Mucosa of stomach (tissue), 1 donor: ENCODE data around the gene TPRA1.

Source experiments
- H3K27me3 ChIP-seq: one replicate; pipeline ENCODE4 v1.7.0; 2013; ENCODE audit warnings: mild to moderate bottlenecking, low read length; ENCODE audit not compliant: control insufficient read depth, insufficient read depth
- H3K36me3 ChIP-seq: one replicate; pipeline ENCODE4 v1.7.0; 2013; ENCODE audit warnings: low read length; ENCODE audit not compliant: control insufficient read depth, insufficient read depth
- H3K4me1 ChIP-seq: one replicate; pipeline ENCODE4 v1.7.0; 2013; ENCODE audit warnings: mild to moderate bottlenecking, low read length; ENCODE audit not compliant: control insufficient read depth, insufficient read depth
- H3K4me3 ChIP-seq: one replicate; pipeline ENCODE4 v1.7.0; 2013; ENCODE audit warnings: low read length
- H3K9ac ChIP-seq: one replicate; pipeline ENCODE4 v1.7.0; 2013; ENCODE audit warnings: mild to moderate bottlenecking, low read length, moderate library complexity
- H3K9me3 ChIP-seq: one replicate; pipeline ENCODE4 v1.7.0; 2013; ENCODE audit warnings: mild to moderate bottlenecking, low read length, moderate library complexity; ENCODE audit not compliant: control insufficient read depth
- donor health status: Pancreatic carcinoma.

The TPRA1 gene

GRCh38 chr3:127628426-127628787 lies 37.9 kb upstream of the TPRA1 start:
- peaks cover 12% of the 10 kb centered on the region for H3K4me1 ChIP-seq
- H3K36me3 ChIP-seq, result no peaks in the 10 kb centered on the region
- peaks cover 12% of the 10 kb centered on the region for H3K27me3 ChIP-seq
- no peak overlapping the region for H3K9ac ChIP-seq
- no peaks in the 10 kb centered on the region for H3K9me3 ChIP-seq
- H3K4me3 ChIP-seq, result no peak overlapping the region

DNA sequence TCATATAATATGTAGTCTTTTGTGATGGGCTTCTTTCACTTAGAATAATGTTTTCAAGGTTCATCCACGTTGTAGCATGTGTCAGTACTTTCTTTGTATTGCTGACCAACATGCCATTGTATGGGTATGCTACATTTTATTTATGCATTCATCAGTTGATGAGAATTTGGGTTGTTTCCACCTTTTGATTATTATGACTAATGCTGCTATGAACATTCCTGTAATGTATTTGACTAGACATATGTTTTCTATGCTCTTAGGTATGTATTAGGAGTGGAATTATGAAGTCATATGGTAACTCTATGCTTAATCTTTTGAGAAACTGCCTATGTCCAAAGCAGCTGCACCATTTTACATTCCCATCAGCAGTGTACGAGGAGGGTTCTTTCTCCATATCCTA lies 35.3 kb upstream of the TPRA1 start:
- peaks cover 12% of the 10 kb centered on the region for H3K4me1 ChIP-seq
- peaks cover 12% of the 10 kb centered on the region for H3K27me3 ChIP-seq
- no peak overlapping the region for H3K9ac ChIP-seq
- no peaks in the 10 kb centered on the region for H3K9me3 ChIP-seq
- H3K36me3 ChIP-seq, result no peaks in the 10 kb centered on the region
- no peak overlapping the region for H3K4me3 ChIP-seq

- no peaks in the 10 kb centered on the region for H3K4me1 ChIP-seq
- H3K4me3 ChIP-seq, result no peak overlapping the region
Observed at GRCh38 chr3:127624063-127624462, 33.5 kb upstream of the TPRA1 start.

GRCh38 chr3:127622772-127623576 lies 32.4 kb upstream of the TPRA1 start:
- H3K9ac ChIP-seq, result no peak overlapping the region
- no peaks in the 10 kb centered on the region for H3K4me1 ChIP-seq
- no peaks in the 10 kb centered on the region for H3K9me3 ChIP-seq
- no peaks in the 10 kb centered on the region for H3K27me3 ChIP-seq
- no peaks in the 10 kb centered on the region for H3K36me3 ChIP-seq
- no peak overlapping the region for H3K4me3 ChIP-seq

More at GRCh38 chr3:127624063-127624462, 33.5 kb upstream of the TPRA1 start:
- Histone ChIP-seq H3K9me3 (no peaks in the 10 kb centered on the region), H3K27me3 (peaks cover 4% of the 10 kb centered on the region), H3K9ac (no peak overlapping the region), H3K36me3 (no peaks in the 10 kb centered on the region)

GRCh38 chr3:127622031-127622430 lies 31.5 kb upstream of the TPRA1 start:
- Histone ChIP-seq H3K4me3 (no peak overlapping the region), H3K36me3 (no peaks in the 10 kb centered on the region), H3K9ac (no peak overlapping the region), H3K9me3 (no peaks in the 10 kb centered on the region), H3K27me3 (no peaks in the 10 kb centered on the region), H3K4me1 (no peaks in the 10 kb centered on the region)

DNA sequence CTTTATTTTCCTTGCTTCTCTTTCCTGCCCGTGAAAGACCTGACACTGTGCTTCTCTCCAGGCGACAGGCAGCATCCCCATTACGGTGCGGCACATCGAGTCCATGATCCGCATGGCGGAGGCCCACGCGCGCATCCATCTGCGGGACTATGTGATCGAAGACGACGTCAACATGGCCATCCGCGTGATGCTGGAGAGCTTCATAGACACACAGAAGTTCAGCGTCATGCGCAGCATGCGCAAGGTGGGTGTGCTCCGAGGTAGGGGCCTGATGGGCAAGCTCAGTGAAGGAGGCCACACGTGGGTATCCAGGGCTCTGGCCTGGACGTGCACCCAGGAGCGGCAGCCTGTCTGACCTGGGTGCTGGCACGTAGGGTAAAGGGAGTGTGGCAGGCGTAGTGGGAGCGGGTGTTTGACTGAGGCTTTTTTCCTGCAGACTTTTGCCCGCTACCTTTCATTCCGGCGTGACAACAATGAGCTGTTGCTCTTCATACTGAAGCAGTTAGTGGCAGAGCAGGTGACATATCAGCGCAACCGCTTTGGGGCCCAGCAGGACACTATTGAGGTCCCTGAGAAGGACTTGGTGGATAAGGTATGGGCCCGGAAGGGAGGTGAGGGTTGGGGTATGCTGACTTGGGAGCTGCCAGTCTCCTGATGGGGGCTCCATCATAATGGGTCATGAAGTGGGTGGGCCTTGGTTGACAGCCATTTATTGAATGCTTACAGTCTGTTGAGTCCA lies 30.3 kb upstream of the TPRA1 start:
- Histone ChIP-seq H3K4me1 (no peaks in the 10 kb centered on the region), H3K27me3 (no peaks in the 10 kb centered on the region), H3K9ac (no peak overlapping the region), H3K9me3 (no peaks in the 10 kb centered on the region), H3K36me3 (no peaks in the 10 kb centered on the region), H3K4me3 (no peak overlapping the region)

GRCh38 chr3:127618891-127619290 lies 28.4 kb upstream of the TPRA1 start:
- no peaks in the 10 kb centered on the region for H3K4me1 ChIP-seq
- no peak overlapping the region for H3K4me3 ChIP-seq
- H3K9me3 ChIP-seq, result no peaks in the 10 kb centered on the region
- H3K27me3 ChIP-seq, result no peaks in the 10 kb centered on the region
- no peaks in the 10 kb centered on the region for H3K36me3 ChIP-seq
- no peak overlapping the region for H3K9ac ChIP-seq

- Histone ChIP-seq H3K4me3 (no peak overlapping the region), H3K27me3 (no peaks in the 10 kb centered on the region), H3K9ac (no peak overlapping the region), H3K36me3 (no peaks in the 10 kb centered on the region), H3K9me3 (no peaks in the 10 kb centered on the region), H3K4me1 (no peaks in the 10 kb centered on the region)
Observed at GRCh38 chr3:127616836-127617605, 26.5 kb upstream of the TPRA1 start.

GRCh38 chr3:127615631-127616305 lies 25.2 kb upstream of the TPRA1 start:
- Histone ChIP-seq H3K9ac (no peak overlapping the region), H3K36me3 (no peaks in the 10 kb centered on the region), H3K27me3 (no peaks in the 10 kb centered on the region), H3K9me3 (no peaks in the 10 kb centered on the region), H3K4me1 (no peaks in the 10 kb centered on the region), H3K4me3 (no peak overlapping the region)

- no peaks in the 10 kb centered on the region for H3K9me3 ChIP-seq
Observed at GRCh38 chr3:127614928-127615589, 24.5 kb upstream of the TPRA1 start.

GRCh38 chr3:127613406-127613805 lies 22.9 kb upstream of the TPRA1 start:
- Histone ChIP-seq H3K9ac (no peak overlapping the region), H3K4me3 (no peak overlapping the region), H3K36me3 (no peaks in the 10 kb centered on the region), H3K4me1 (no peaks in the 10 kb centered on the region), H3K9me3 (no peaks in the 10 kb centered on the region), H3K27me3 (no peaks in the 10 kb centered on the region)

More at GRCh38 chr3:127614928-127615589, 24.5 kb upstream of the TPRA1 start:
- Histone ChIP-seq H3K4me3 (no peak overlapping the region), H3K4me1 (no peaks in the 10 kb centered on the region), H3K27me3 (no peaks in the 10 kb centered on the region), H3K36me3 (no peaks in the 10 kb centered on the region), H3K9ac (no peak overlapping the region)
